PFSK-1 (cell line): ENCODE measurements around the gene SFMBT2.

ENCODE experiments used
- POLR2AphosphoS5 ChIP-seq: IDR thresholded peaks from 2 replicates; pipeline ENCODE4 v1.6.1; 2012; ENCODE audit warnings: low read depth, mild to moderate bottlenecking, control low read depth, low read length, moderate library complexity
- TAF1 ChIP-seq: IDR thresholded peaks from 2 replicates; pipeline ENCODE4 v1.6.1; 2012; ENCODE audit warnings: low read length, control low read depth, borderline replicate concordance; ENCODE audit not compliant: insufficient read depth

DNA sequence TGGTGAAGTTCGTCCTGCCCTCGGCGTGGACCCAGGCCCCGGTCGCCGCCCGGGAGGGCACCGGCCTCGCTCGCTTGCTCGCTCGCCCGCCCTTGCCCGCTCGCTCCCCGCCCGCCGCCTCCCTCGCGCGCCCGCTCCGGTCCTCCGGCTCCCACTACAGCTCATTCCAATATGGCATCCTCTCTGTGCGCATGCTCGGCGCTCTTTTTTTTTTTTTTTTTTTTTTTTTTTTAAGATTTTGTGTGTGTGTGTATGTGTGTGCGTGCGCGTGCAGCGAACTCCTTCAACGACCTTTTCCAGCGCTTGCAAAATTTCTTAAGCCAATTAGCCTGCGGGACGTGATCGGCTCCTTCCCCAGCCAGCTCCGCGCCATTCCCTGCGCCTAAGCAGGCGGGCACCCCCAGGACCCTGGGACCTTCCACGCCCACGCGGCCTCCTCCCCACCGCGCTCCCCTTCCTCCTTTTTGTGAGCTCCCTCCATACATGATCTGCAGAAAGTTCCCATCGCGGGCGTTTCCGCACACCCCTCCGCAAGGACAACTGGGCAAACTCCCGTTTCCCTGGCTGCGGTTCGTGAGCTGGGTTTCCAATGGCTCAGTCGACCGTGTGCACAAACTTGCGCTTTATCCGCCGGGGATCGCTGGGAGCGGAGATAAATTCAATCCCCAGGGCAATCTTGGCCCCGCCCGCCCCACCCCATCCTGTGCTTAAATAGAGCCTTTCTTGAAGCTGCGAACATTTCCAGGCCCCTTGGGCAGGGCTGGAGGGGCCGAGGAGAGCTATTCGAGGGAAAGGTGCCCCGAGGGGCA lies at the start of gene SFMBT2:
- TF ChIP-seq POLR2AphosphoS5 (no peak), TAF1 (no peak)
